Mesothelial cell of epicardium (in vitro differentiated cells): ENCODE results near the gene RERE. TPM values are rescaled to one million over a fixed set of nuclear protein-coding genes. Genes with fewer than 3 reads are reported as not detected.
"Not testable (repeated sequence)": the region's sequence is repeated elsewhere in the genome, so short reads cannot be mapped to it uniquely, and the experiment has no call there.

Experiments
- DNase-seq, 2 experiments: peaks; one replicate each; pipeline ENCODE4 v3.0.0; 2021; ENCODE audit warnings: low spot score in 2 of 2; ENCODE audit not compliant: unreplicated experiment in 2 of 2
- H3K27ac Mint-ChIP-seq: 2 replicates; pipeline ENCODE4 v1.8.0; 2021; ENCODE audit warnings: mixed read lengths
- H3K27me3 Mint-ChIP-seq: 2 replicates; pipeline ENCODE4 v1.8.0; 2021; ENCODE audit warnings: low read depth, mixed read lengths
- H3K36me3 Mint-ChIP-seq: 2 replicates; pipeline ENCODE4 v1.8.0; 2021; ENCODE audit warnings: mixed read lengths
- H3K4me1 Mint-ChIP-seq: 2 replicates; pipeline ENCODE4 v1.8.0; 2021; ENCODE audit warnings: mixed read lengths
- H3K4me3 Mint-ChIP-seq: 2 replicates; pipeline ENCODE4 v1.8.0; 2021; ENCODE audit warnings: mild to moderate bottlenecking, moderate library complexity, mixed read lengths
- H3K9me3 Mint-ChIP-seq: 2 replicates; pipeline ENCODE4 v1.8.0; 2021; ENCODE audit warnings: mixed read lengths
- CTCF ChIP-seq: fragments of 200-600 bp; sonication (generic); IDR thresholded peaks from one replicate; pipeline ENCODE4 v1.5.0; 2021; ENCODE audit warnings: antibody characterized with exemption; ENCODE audit not compliant: unreplicated experiment
- total RNA-seq: library from RNA; stranded (reverse); gene quantifications from 3 replicates; pipeline ENCODE4 v1.2.1, GENCODE V29; 2021

Gene RERE
- total RNA-seq, 1 donor from 2014 or later, result 187 TPM

GRCh38 chr1:8821084-8821483 lies 3.6 kb upstream of the RERE start:
- Mint-ChIP-seq H3K4me1 (peaks cover 42% of the 10 kb centered on the region), H3K9me3 (no peaks in the 10 kb centered on the region), H3K27ac (peak overlapping the region; percentile 75), H3K36me3 (no peaks in the 10 kb centered on the region), H3K27me3 (no peaks in the 10 kb centered on the region), H3K4me3 (no peak overlapping the region)
- TF ChIP-seq CTCF, result no peak
- no peak for DNase-seq

- peaks cover 60% of the 10 kb centered on the region for H3K4me1 Mint-ChIP-seq
- H3K4me3 Mint-ChIP-seq, result peak overlapping the region; percentile 80
- peak overlapping the region; percentile 98 for H3K27ac Mint-ChIP-seq
- not testable (repeated sequence) for H3K27me3 Mint-ChIP-seq, H3K36me3 Mint-ChIP-seq, H3K9me3 Mint-ChIP-seq, DNase-seq
Observed at GRCh38 chr1:8818789-8819188, 1.3 kb upstream of the RERE start.

GRCh38 chr1:8818325-8818775 lies 910 bp upstream of the RERE start:
- Mint-ChIP-seq H3K9me3 (no peaks in the 10 kb centered on the region), H3K27me3 (no peaks in the 10 kb centered on the region), H3K4me1 (peaks cover 58% of the 10 kb centered on the region), H3K27ac (peak overlapping the region; percentile 98), H3K4me3 (peak overlapping the region; percentile 80), H3K36me3 (no peaks in the 10 kb centered on the region)
- DNase-seq, result no peak
- TF ChIP-seq CTCF, result no peak

- no peak for TF ChIP-seq CTCF
- Mint-ChIP-seq H3K4me3 (peak overlapping the region; percentile 82), H3K36me3 (no peaks in the 10 kb centered on the region), H3K4me1 (peaks cover 52% of the 10 kb centered on the region), H3K9me3 (no peaks in the 10 kb centered on the region), H3K27me3 (no peaks in the 10 kb centered on the region), H3K27ac (peak overlapping the region; percentile 98)
- peak in 1 of 2 experiments; percentile 48 for DNase-seq
Observed at GRCh38 chr1:8816831-8817411, 519 bp downstream of the RERE start.

- H3K4me3 Mint-ChIP-seq, result peak overlapping the region; percentile 82
- H3K36me3 Mint-ChIP-seq, result no peaks in the 10 kb centered on the region
- TF ChIP-seq CTCF, result no peak
- no peaks in the 10 kb centered on the region for H3K27me3 Mint-ChIP-seq
- H3K27ac Mint-ChIP-seq, result peak overlapping the region; percentile 96
- no peaks in the 10 kb centered on the region for H3K9me3 Mint-ChIP-seq
- no peak for DNase-seq
- H3K4me1 Mint-ChIP-seq, result peaks cover 54% of the 10 kb centered on the region
Observed at GRCh38 chr1:8816264-8816663, 1.2 kb downstream of the RERE start.

- Mint-ChIP-seq H3K36me3 (no peaks in the 10 kb centered on the region), H3K27ac (peak overlapping the region; percentile 96), H3K9me3 (no peaks in the 10 kb centered on the region), H3K4me1 (peaks cover 54% of the 10 kb centered on the region), H3K27me3 (no peaks in the 10 kb centered on the region), H3K4me3 (peak overlapping the region; percentile 82)
- no peak for TF ChIP-seq CTCF
- no peak for DNase-seq
Observed at GRCh38 chr1:8815582-8816151, 1.8 kb downstream of the RERE start.
